Osteoblast (primary cell): ENCODE results near the gene EYS. TPM values are rescaled to one million over a fixed set of nuclear protein-coding genes. Genes with fewer than 3 reads are reported as not detected.

Experiments
- DNase-seq: peaks from one replicate; pipeline ENCODE4 v3.0.0; 2011; ENCODE audit warnings: low spot score, mixed read lengths; ENCODE audit not compliant: insufficient read length; ENCODE audit errors: missing footprints
- H2AFZ ChIP-seq: 2 replicates; pipeline ENCODE4 v1.6.0; 2011; ENCODE audit warnings: mild to moderate bottlenecking, low read length
- H3K27ac ChIP-seq: 2 replicates; pipeline ENCODE4 v1.5.1; 2011; ENCODE audit warnings: mild to moderate bottlenecking, low read depth, low read length, moderate library complexity
- H3K27me3 ChIP-seq: 2 replicates; pipeline ENCODE4 v1.6.0; 2012; ENCODE audit warnings: mild to moderate bottlenecking, control low read depth, inconsistent platforms, low read length, moderate library complexity; ENCODE audit not compliant: insufficient read depth
- H3K36me3 ChIP-seq: 2 replicates; pipeline ENCODE4 v1.5.1; 2011; ENCODE audit warnings: mild to moderate bottlenecking, low read length, control low read depth, moderate library complexity; ENCODE audit not compliant: insufficient read depth
- H3K4me1 ChIP-seq: 2 replicates; pipeline ENCODE4 v1.5.1; 2011; ENCODE audit warnings: mild to moderate bottlenecking, low read length, control low read depth, moderate library complexity; ENCODE audit not compliant: insufficient read depth
- H3K4me2 ChIP-seq: 2 replicates; pipeline ENCODE4 v1.6.0; 2011; ENCODE audit warnings: mild to moderate bottlenecking, low read length; ENCODE audit not compliant: insufficient read depth
- H3K4me3 ChIP-seq: fragments of 200-600 bp; sonication (generic); 3 replicates; pipeline ENCODE4 v1.5.1; 2012; ENCODE audit warnings: mild to moderate bottlenecking, low read length, inconsistent platforms; ENCODE audit not compliant: insufficient read depth
- H3K79me2 ChIP-seq: 2 replicates; pipeline ENCODE4 v1.6.0; 2012; ENCODE audit warnings: mild to moderate bottlenecking, low read length, control low read depth, inconsistent platforms; ENCODE audit not compliant: insufficient read depth
- H3K9me3 ChIP-seq: 2 replicates; pipeline ENCODE4 v1.5.1; 2011; ENCODE audit warnings: low read depth, low read length, control low read depth
- H4K20me1 ChIP-seq: 2 replicates; pipeline ENCODE4 v1.6.0; 2012; ENCODE audit warnings: mild to moderate bottlenecking, low read length, control low read depth; ENCODE audit not compliant: insufficient read depth
- CTCF ChIP-seq: IDR thresholded peaks from 2 replicates; pipeline ENCODE4 v1.5.1; 2011; ENCODE audit warnings: mild to moderate bottlenecking, low read depth, low read length, moderate library complexity; ENCODE audit errors: extremely low read depth
- total RNA-seq: library from RNA; depleted of rRNA; stranded (reverse); fragments of >200 nt; gene quantifications from 2 replicates; pipeline ENCODE4 v1.2.3, GENCODE V29; 2012

EYS gene
- total RNA-seq, 1 donor: under 0.01 TPM

DNA sequence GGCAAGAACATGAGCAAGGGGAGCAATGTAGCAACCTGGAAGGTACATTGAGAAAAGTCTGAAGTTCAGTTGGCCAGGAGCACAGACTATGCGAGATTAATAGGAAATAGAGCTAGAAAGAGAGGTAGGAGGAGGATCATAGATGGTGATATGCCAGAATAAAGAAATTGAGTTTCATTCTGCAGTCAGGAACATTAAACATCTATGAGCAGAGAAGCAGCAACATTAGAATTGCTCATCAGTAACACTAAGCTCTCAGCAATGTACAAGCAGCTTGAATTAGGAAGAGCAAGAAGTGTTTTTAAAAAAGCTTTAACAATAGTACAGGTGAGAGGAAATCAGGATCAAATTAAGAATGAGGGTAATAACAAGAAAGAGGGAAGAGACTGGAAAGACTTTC lies 1603.5 kb downstream of the EYS start:
- H3K27me3 ChIP-seq: no peaks in the 10 kb centered on the region
- no peak for DNase-seq
- no peak for TF ChIP-seq CTCF

DNA sequence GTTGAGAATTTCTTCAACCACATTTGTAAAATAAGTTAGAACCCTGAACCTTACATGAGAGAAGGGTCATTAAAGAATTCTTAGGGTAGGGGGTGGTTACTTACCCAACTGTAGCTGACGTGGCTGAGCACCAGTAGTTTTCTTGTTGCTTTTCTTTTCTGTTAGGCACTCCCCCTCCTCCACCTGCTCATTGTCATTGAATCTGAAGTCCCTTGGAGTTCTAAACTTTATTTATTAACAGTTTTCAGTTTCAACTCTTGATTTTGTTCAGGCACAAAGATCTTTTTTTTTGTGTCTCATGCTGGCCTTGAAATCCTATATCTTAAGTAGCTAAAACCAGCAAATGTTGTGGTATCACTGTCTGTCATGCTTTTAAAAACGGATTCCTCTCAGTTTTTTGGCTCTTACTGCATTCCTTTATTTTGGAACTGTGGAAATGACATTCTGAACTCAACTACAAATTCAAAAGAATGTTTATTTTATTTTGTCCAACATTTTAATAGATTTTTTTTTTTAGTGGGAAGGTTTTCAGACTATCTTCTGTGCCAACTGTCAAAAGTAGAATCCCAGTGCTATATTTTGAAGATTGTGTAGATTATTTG lies 1606.2 kb downstream of the EYS start:
- no peak overlapping the region for H3K27ac ChIP-seq
- H3K79me2 ChIP-seq: no peaks in the 10 kb centered on the region
- H3K4me3 ChIP-seq: no peak overlapping the region
- no peak for DNase-seq
- no peaks in the 10 kb centered on the region for H3K36me3 ChIP-seq
- no peaks in the 10 kb centered on the region for H4K20me1 ChIP-seq
- H3K27me3 ChIP-seq: no peaks in the 10 kb centered on the region
- H3K4me1 ChIP-seq: no peaks in the 10 kb centered on the region
- no peak overlapping the region for H3K4me2 ChIP-seq
- TF ChIP-seq CTCF: no peak
- no peaks in the 10 kb centered on the region for H3K9me3 ChIP-seq
- no peak overlapping the region for H2AFZ ChIP-seq

More for the DNA sequence above, 1603.5 kb downstream of the EYS start:
- Histone ChIP-seq H3K4me3 (no peak overlapping the region), H3K4me2 (no peak overlapping the region), H3K36me3 (no peaks in the 10 kb centered on the region), H3K9me3 (no peaks in the 10 kb centered on the region), H2AFZ (no peak overlapping the region), H3K4me1 (no peaks in the 10 kb centered on the region), H4K20me1 (no peaks in the 10 kb centered on the region), H3K27ac (no peak overlapping the region), H3K79me2 (no peaks in the 10 kb centered on the region)

DNA sequence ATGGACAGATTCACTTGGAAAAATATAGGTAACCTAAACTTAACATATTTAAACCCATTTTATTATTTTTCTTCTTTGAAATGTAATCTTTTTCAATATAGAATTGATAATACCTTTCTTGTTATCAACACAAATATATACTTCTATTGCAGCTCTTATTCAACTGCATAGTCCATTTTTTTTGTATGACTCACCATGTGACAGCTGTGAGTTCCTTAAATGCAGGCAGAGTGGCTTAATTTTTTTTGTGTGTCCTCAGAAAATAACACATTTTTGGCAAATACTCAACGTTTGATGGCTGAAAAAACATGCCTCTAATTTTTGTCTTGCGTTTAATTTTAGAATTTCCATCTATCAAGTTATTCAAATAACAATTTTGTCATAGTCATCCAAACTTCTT lies 1616.7 kb downstream of the EYS start:
- TF ChIP-seq CTCF: no peak
- Histone ChIP-seq H4K20me1 (no peaks in the 10 kb centered on the region), H3K9me3 (no peaks in the 10 kb centered on the region), H3K27me3 (no peaks in the 10 kb centered on the region), H3K4me3 (no peak overlapping the region), H2AFZ (no peak overlapping the region), H3K27ac (no peak overlapping the region), H3K36me3 (no peaks in the 10 kb centered on the region), H3K4me2 (no peak overlapping the region), H3K4me1 (no peaks in the 10 kb centered on the region), H3K79me2 (no peaks in the 10 kb centered on the region)
- no peak for DNase-seq

DNA sequence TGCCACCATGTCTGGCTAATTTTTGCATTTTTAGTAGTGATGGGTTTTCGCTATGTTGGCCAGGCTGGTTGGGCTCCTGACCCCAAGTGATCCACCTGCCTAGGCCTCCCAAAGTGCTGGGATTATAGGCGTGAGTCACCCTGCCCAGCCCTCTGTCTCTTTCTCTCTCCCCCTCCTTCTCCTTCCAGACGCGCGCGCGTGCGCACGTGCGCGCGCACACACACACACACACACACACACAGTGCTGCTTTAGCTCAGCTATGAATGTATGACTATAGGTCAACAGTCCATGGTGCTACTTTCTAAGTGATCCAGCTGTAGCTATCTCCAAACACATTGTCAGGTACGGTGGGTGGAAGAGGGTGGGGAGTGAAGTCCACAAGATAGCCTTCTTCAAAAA lies 1621.9 kb downstream of the EYS start:
- no peak for TF ChIP-seq CTCF
- Histone ChIP-seq H3K79me2 (no peaks in the 10 kb centered on the region), H4K20me1 (no peaks in the 10 kb centered on the region)

More for the DNA sequence above, 1621.9 kb downstream of the EYS start:
- no peaks in the 10 kb centered on the region for H3K4me1 ChIP-seq
- H2AFZ ChIP-seq: no peak overlapping the region
- H3K9me3 ChIP-seq: no peaks in the 10 kb centered on the region
- no peak overlapping the region for H3K27ac ChIP-seq
- DNase-seq: no peak
- H3K27me3 ChIP-seq: no peaks in the 10 kb centered on the region
- no peaks in the 10 kb centered on the region for H3K36me3 ChIP-seq
- no peak overlapping the region for H3K4me3 ChIP-seq
- no peak overlapping the region for H3K4me2 ChIP-seq
